ENCODE data around the gene TMPO. TPM values are rescaled to one million over a fixed set of nuclear protein-coding genes. Genes with fewer than 3 reads are reported as not detected.
"Not testable (repeated sequence)": the region's sequence is repeated elsewhere in the genome, so short reads cannot be mapped to it uniquely, and the experiment has no call there.

The TMPO gene
- total RNA-seq, 3 donors from 2014 or later (not counting 1 experiment from before 2014, with no cell fraction given): 72.8 to 89.4 (median 85.5) TPM

DNA sequence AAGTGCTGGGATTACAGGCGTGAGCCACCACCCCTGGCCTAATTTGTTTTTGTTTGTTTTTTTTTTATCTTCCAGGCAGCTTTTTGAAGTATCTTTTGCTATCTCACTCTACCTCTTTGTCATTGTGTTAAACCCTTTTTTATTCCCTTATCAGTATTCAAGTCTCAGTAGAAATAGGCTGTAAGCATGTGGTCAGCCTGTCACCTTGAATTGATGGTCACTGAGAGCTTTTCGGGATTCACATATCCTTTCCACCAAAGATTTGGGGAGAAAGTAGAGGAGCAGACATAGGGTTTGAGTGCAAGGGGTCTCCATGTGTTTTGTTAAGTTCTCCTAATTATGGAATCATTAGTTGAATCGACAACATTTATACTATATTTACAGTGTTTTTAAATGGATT lies 36.4 kb downstream of the TMPO start:
- Mint-ChIP-seq H3K27me3 (ENCODE audit: low read depth in 2 of 2) (no peaks in the 10 kb centered on the region), H3K4me1 (no peaks in the 10 kb centered on the region), H3K9me3 (no peaks in the 10 kb centered on the region), H3K27ac (no peak overlapping the region), H3K4me3 (no peak overlapping the region), H3K36me3 (peaks cover 11% of the 10 kb centered on the region)
- TF ChIP-seq, protein P1, sequence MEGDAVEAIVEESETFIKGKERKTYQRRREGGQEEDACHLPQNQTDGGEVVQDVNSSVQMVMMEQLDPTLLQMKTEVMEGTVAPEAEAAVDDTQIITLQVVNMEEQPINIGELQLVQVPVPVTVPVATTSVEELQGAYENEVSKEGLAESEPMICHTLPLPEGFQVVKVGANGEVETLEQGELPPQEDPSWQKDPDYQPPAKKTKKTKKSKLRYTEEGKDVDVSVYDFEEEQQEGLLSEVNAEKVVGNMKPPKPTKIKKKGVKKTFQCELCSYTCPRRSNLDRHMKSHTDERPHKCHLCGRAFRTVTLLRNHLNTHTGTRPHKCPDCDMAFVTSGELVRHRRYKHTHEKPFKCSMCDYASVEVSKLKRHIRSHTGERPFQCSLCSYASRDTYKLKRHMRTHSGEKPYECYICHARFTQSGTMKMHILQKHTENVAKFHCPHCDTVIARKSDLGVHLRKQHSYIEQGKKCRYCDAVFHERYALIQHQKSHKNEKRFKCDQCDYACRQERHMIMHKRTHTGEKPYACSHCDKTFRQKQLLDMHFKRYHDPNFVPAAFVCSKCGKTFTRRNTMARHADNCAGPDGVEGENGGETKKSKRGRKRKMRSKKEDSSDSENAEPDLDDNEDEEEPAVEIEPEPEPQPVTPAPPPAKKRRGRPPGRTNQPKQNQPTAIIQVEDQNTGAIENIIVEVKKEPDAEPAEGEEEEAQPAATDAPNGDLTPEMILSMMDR (IDR thresholded peaks at IDR 0.05): no peak
- Histone ChIP-seq H3K4me1 (ENCODE audit: control insufficient read depth, insufficient read depth, low read length) (no peaks in the 10 kb centered on the region), H3K27ac (ENCODE audit: low read length) (no peak overlapping the region), H3K9me3 (ENCODE audit: control insufficient read depth, insufficient read depth, low read length) (no peaks in the 10 kb centered on the region), H3K36me3 (ENCODE audit: control insufficient read depth, insufficient read depth, low read length) (peaks cover 26% of the 10 kb centered on the region), H3K27me3 (ENCODE audit: control insufficient read depth, insufficient read depth, low read length) (no peaks in the 10 kb centered on the region), H3K4me3 (ENCODE audit: low read length) (no peak overlapping the region)
- 100% methylated on average over 2 of the region's 3 CpGs for WGBS (ENCODE audit: insufficient coverage)
- DNase-seq: no peak
- ATAC-seq: no peak
- intact Hi-C loops (cut with micrococcal nuclease): no loop called here

DNA sequence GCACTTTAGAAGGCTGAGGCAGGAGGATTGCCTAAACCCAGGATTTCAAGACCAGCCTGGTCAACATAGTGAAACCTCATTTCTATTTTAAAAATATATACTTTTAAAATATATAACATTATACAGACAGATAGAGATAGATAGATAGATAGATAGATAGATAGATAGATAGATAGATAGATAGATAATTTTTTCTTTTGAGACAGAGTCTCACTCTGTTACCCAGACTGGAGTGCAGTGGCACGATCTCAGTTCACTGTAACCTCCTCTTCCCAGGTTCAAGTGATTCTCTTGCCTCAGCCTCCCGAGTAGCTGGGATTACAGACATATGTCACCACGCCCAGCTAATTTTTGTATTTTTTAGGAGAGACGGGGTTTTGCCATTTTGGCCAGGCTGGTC lies 42.7 kb downstream of the TMPO start:
- H3K27ac Mint-ChIP-seq; H3K27ac ChIP-seq (ENCODE audit: low read length); H3K27me3 Mint-ChIP-seq (ENCODE audit: low read depth in 2 of 2); H3K4me3 Mint-ChIP-seq; H3K9me3 ChIP-seq (ENCODE audit: control insufficient read depth, insufficient read depth, low read length); H3K4me1 Mint-ChIP-seq; DNase-seq; H3K27me3 ChIP-seq (ENCODE audit: control insufficient read depth, insufficient read depth, low read length); H3K4me3 ChIP-seq (ENCODE audit: low read length); H3K4me1 ChIP-seq (ENCODE audit: control insufficient read depth, insufficient read depth, low read length); ATAC-seq; H3K36me3 Mint-ChIP-seq; intact Hi-C loops (cut with micrococcal nuclease); H3K9me3 Mint-ChIP-seq; H3K36me3 ChIP-seq (ENCODE audit: control insufficient read depth, insufficient read depth, low read length): not testable (repeated sequence)
- 94% methylated on average over 4 of the region's 4 CpGs for WGBS (ENCODE audit: insufficient coverage)

DNA sequence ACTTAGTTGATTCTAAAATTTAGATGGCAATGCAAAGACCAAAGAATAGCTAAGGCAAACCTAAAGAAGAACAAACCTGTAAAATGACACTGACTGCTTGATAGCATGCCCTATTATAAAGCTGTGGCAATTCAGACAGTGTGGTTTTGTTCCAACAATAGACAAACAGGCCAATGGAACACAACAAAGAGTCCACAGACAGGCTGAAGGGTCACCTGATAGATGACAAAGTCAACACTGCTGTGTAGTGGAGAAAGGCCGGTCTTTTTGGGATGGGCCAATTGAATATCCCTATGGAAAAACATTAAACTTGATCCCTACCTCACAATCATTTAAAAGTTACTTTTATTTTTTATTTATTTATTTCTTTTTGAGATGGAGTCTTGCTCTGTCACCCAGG lies 44.3 kb downstream of the TMPO start:
- H3K27ac Mint-ChIP-seq: no peak overlapping the region
- intact Hi-C loops (cut with micrococcal nuclease): no loop called here
- H3K27me3 Mint-ChIP-seq (ENCODE audit: low read depth in 2 of 2): no peaks in the 10 kb centered on the region
- no peak overlapping the region for H3K4me3 ChIP-seq (ENCODE audit: low read length)
- H3K36me3 Mint-ChIP-seq: no peaks in the 10 kb centered on the region
- ATAC-seq (no peak), DNase-seq (no peak)
- no peak overlapping the region for H3K27ac ChIP-seq (ENCODE audit: low read length)
- H3K27me3 ChIP-seq (ENCODE audit: control insufficient read depth, insufficient read depth, low read length): no peaks in the 10 kb centered on the region
- H3K9me3 ChIP-seq (ENCODE audit: control insufficient read depth, insufficient read depth, low read length): no peaks in the 10 kb centered on the region
- no peak overlapping the region for H3K4me3 Mint-ChIP-seq
- H3K9me3 Mint-ChIP-seq: no peaks in the 10 kb centered on the region
- no peaks in the 10 kb centered on the region for H3K4me1 Mint-ChIP-seq
- TF ChIP-seq, protein P1 (IDR thresholded peaks at IDR 0.05): no peak
- no CpG with 5 or more reads among the region's 1 CpG for WGBS (ENCODE audit: insufficient coverage)
- no peaks in the 10 kb centered on the region for H3K4me1 ChIP-seq (ENCODE audit: control insufficient read depth, insufficient read depth, low read length)
- H3K36me3 ChIP-seq (ENCODE audit: control insufficient read depth, insufficient read depth, low read length): no peaks in the 10 kb centered on the region

DNA sequence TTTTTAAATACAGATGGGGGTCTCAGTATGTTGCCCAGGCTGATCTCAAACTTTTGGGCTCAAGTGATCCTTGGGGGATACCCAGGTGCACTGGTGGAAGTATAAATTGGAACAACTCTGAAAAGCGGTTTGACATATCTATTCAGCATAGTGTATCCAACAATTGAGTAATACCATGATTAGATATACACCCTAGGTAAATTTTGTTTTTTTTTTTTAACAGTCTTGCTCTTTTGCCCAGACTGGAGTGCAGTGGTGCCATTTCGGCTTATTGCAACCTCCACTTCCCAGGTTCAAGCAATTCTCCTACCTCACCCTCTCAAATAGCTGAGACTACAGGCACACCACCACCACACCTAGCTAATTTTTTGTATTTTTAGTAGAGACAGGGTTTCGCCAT lies 46.5 kb downstream of the TMPO start:
- ATAC-seq: no peak
- no peak overlapping the region for H3K27ac ChIP-seq (ENCODE audit: low read length)
- 97% methylated on average over 3 of the region's 3 CpGs for WGBS (ENCODE audit: insufficient coverage)
- no peak overlapping the region for H3K27ac Mint-ChIP-seq
- H3K4me3 ChIP-seq (ENCODE audit: low read length): no peak overlapping the region
- H3K4me1 ChIP-seq (ENCODE audit: control insufficient read depth, insufficient read depth, low read length): peaks cover under 1% of the 10 kb centered on the region
- H3K4me1 Mint-ChIP-seq: peaks cover 3% of the 10 kb centered on the region in 2 donors
- no peak for DNase-seq
- no peaks in the 10 kb centered on the region for H3K9me3 Mint-ChIP-seq
- TF ChIP-seq, protein P1 (IDR thresholded peaks at IDR 0.05): no peak
- intact Hi-C loops (cut with micrococcal nuclease): no loop called here
- no peaks in the 10 kb centered on the region for H3K27me3 Mint-ChIP-seq (ENCODE audit: low read depth in 2 of 2)
- no peaks in the 10 kb centered on the region for H3K36me3 Mint-ChIP-seq
- no peaks in the 10 kb centered on the region for H3K27me3 ChIP-seq (ENCODE audit: control insufficient read depth, insufficient read depth, low read length)
- H3K36me3 ChIP-seq (ENCODE audit: control insufficient read depth, insufficient read depth, low read length): no peaks in the 10 kb centered on the region
- no peak overlapping the region for H3K4me3 Mint-ChIP-seq
- no peaks in the 10 kb centered on the region for H3K9me3 ChIP-seq (ENCODE audit: control insufficient read depth, insufficient read depth, low read length)
